K562 (cell line): ENCODE results near the gene CITED2. TPM values are rescaled to one million over a fixed set of nuclear protein-coding genes. Genes with fewer than 3 reads are reported as not detected.

Experiments used
- BHLHE40 ChIP-seq: IDR thresholded peaks from 2 replicates; pipeline ENCODE4 v1.6.1; 2011; ENCODE audit warnings: low read length, improper control_type of control experiment
- CLOCK ChIP-seq: fragments of 250-450 bp; sonication (Bioruptor Pico); IDR thresholded peaks from 2 replicates; pipeline ENCODE4 v1.4.0; 2020; ENCODE audit warnings: mild to moderate bottlenecking, moderate library complexity, borderline replicate concordance
- CTBP1 ChIP-seq: fragments of 450-650 bp; IDR thresholded peaks from 2 replicates; pipeline ENCODE4 v1.6.1; 2016; ENCODE audit warnings: borderline replicate concordance
- FOXA3 ChIP-seq, 2 experiments: fragments of 450-650 bp in 1 of 2; sonication (generic) in 1 of 2; formaldehyde crosslinking; IDR thresholded peaks in 1 of 2; conservative IDR thresholded peaks in 1 of 2; 2 replicates each; pipeline versions ENCODE4 v1.4.0 to v1.8.0; 2020 to 2022; ENCODE audit warnings: mild to moderate bottlenecking in 2 of 2, missing genetic modification reagents in 1 of 2
- GATAD2B ChIP-seq: fragments of 450-650 bp; IDR thresholded peaks from 2 replicates; pipeline ENCODE4 v1.6.1; 2017; ENCODE audit warnings: mild to moderate bottlenecking, borderline replicate concordance
- HNRNPL ChIP-seq: fragments of 200-400 bp; formaldehyde crosslinking; IDR thresholded peaks from 2 replicates; pipeline ENCODE4 v1.6.1; 2017; ENCODE audit warnings: low read depth, mild to moderate bottlenecking, low read length
- KDM4B ChIP-seq, 2 experiments: fragments of 450-650 bp in 1 of 2; sonication (generic) in 1 of 2; IDR thresholded peaks; 2 replicates each; pipeline ENCODE4 v1.6.1; 2016 to 2017; ENCODE audit warnings: borderline replicate concordance in 2 of 2, antibody characterized with exemption in 1 of 2, low read depth in 1 of 2, mild to moderate bottlenecking in 1 of 2
- KLF13 ChIP-seq: fragments of 450-650 bp; IDR thresholded peaks from 2 replicates; pipeline ENCODE4 v1.6.1; 2016; ENCODE audit warnings: missing genetic modification characterization, low read depth, mild to moderate bottlenecking, missing compliant biosample characterization, moderate library complexity, borderline replicate concordance
- NFE2 ChIP-seq: IDR thresholded peaks from 2 replicates; pipeline ENCODE4 v1.6.1; 2014; ENCODE audit warnings: antibody characterized with exemption, low read depth
- NFYB ChIP-seq: IDR thresholded peaks from 2 replicates; pipeline ENCODE4 v1.6.1; 2011; ENCODE audit warnings: mild to moderate bottlenecking, moderate library complexity; ENCODE audit not compliant: insufficient read length; ENCODE audit errors: extremely low read depth
- PHB2 ChIP-seq: fragments of 450-650 bp; IDR thresholded peaks from 2 replicates; pipeline ENCODE4 v1.6.1; 2017; ENCODE audit warnings: low read depth
- POLR3G ChIP-seq: IDR thresholded peaks from 2 replicates; pipeline ENCODE4 v1.6.1; 2011; ENCODE audit not compliant: insufficient read length, insufficient replicate concordance; ENCODE audit errors: extremely low read depth
- SAP30 ChIP-seq: fragments of 200-600 bp; sonication (generic); IDR thresholded peaks from 2 replicates; pipeline ENCODE4 v1.6.1; 2012; ENCODE audit warnings: borderline replicate concordance, low read depth, mild to moderate bottlenecking, moderate library complexity, low read length, control low read depth, inconsistent platforms; ENCODE audit not compliant: insufficient read depth, poor library complexity, severe bottlenecking
- SIN3B ChIP-seq: fragments of 450-650 bp; IDR thresholded peaks from 2 replicates; pipeline ENCODE4 v1.6.1; 2017; ENCODE audit warnings: low read depth, mild to moderate bottlenecking, moderate library complexity
- SMAD4 ChIP-seq: fragments of 250-450 bp; sonication (Bioruptor Pico); conservative IDR thresholded peaks from 2 replicates; pipeline ENCODE4 v1.8.0; 2021; ENCODE audit warnings: inconsistent platforms, mild to moderate bottlenecking, moderate library complexity
- STAT5A ChIP-seq: IDR thresholded peaks from 2 replicates; pipeline ENCODE4 v1.6.1; 2012; ENCODE audit warnings: low read length, inconsistent platforms, borderline replicate concordance
- ZNF3 ChIP-seq: fragments of 250-450 bp; sonication (Bioruptor Pico); IDR thresholded peaks from 2 replicates; pipeline ENCODE4 v1.5.0; 2021; ENCODE audit warnings: mild to moderate bottlenecking, moderate library complexity
- ZNF561 ChIP-seq: fragments of 450-650 bp; formaldehyde crosslinking; conservative IDR thresholded peaks from 2 replicates; pipeline ENCODE4 v1.4.0; 2020; ENCODE audit warnings: mild to moderate bottlenecking, moderate library complexity
- ZNF584 ChIP-seq: fragments of 200-800 bp; sonication (Bioruptor generic); IDR thresholded peaks from 2 replicates; pipeline ENCODE4 v1.6.1; 2016; ENCODE audit warnings: low read depth, mild to moderate bottlenecking, missing genetic modification characterization, missing compliant biosample characterization
- ZNF76 ChIP-seq: fragments of 250-450 bp; sonication (Bioruptor Pico); IDR thresholded peaks from 2 replicates; pipeline ENCODE4 v1.4.0; 2020; ENCODE audit warnings: mild to moderate bottlenecking, moderate library complexity, borderline replicate concordance
- ZNF77 ChIP-seq: fragments of 250-450 bp; sonication (Bioruptor Pico); IDR thresholded peaks from 2 replicates; pipeline ENCODE4 v1.5.0; 2020
- ZNF785 ChIP-seq: fragments of 250-450 bp; sonication (Bioruptor Pico); IDR thresholded peaks from 2 replicates; pipeline ENCODE4 v1.4.0; 2020; ENCODE audit warnings: mild to moderate bottlenecking
- polyA plus RNA-seq, 8 experiments: library from polyadenylated mRNA; depleted of rRNA in 4 of 8; stranded (reverse) in 5 of 8; unstranded in 3 of 8; fragments of >200 nt; fragmentation: Nextera tagmentation in 2 of 8; fragmentation: Illumina TruSeq in 1 of 8; extraction: Ambion mirVana in 2 of 8; extraction: Trizol in 1 of 8; gene quantifications; 2 replicates each; pipeline versions ENCODE4 v1.2.1 to v1.2.3, GENCODE V29; 2011 to 2014; ENCODE audit warnings: inconsistent platforms in 1 of 8, missing spikeins in 1 of 8
- total RNA-seq, 7 experiments: library from RNA; depleted of rRNA in 6 of 7; stranded (reverse); fragments of >200 nt in 6 of 7; fragmentation: Illumina TruSeq in 2 of 7; extraction: Trizol in 2 of 7; gene quantifications; 2 replicates each; pipeline versions ENCODE4 v1.2.1 to v1.2.3, GENCODE V29; 2011 to 2021; ENCODE audit warnings: low replicate concordance in 1 of 7
- TF ChIP-seq, protein P1 (sequence below), 2 experiments: IDR thresholded peaks; 2 replicates each; pipeline ENCODE4 v1.6.1; 2012; ENCODE audit warnings: improper control_type of control experiment in 2 of 2, low read depth in 2 of 2, low read length in 2 of 2, borderline replicate concordance in 1 of 2

CITED2 gene
- total and polyA plus RNA-seq, 9 of the 15 experiments (the other 6 are each of a cell fraction or from before 2014, with no cell fraction given) = 0.21 to 86.1 (median 17.5) TPM

DNA sequence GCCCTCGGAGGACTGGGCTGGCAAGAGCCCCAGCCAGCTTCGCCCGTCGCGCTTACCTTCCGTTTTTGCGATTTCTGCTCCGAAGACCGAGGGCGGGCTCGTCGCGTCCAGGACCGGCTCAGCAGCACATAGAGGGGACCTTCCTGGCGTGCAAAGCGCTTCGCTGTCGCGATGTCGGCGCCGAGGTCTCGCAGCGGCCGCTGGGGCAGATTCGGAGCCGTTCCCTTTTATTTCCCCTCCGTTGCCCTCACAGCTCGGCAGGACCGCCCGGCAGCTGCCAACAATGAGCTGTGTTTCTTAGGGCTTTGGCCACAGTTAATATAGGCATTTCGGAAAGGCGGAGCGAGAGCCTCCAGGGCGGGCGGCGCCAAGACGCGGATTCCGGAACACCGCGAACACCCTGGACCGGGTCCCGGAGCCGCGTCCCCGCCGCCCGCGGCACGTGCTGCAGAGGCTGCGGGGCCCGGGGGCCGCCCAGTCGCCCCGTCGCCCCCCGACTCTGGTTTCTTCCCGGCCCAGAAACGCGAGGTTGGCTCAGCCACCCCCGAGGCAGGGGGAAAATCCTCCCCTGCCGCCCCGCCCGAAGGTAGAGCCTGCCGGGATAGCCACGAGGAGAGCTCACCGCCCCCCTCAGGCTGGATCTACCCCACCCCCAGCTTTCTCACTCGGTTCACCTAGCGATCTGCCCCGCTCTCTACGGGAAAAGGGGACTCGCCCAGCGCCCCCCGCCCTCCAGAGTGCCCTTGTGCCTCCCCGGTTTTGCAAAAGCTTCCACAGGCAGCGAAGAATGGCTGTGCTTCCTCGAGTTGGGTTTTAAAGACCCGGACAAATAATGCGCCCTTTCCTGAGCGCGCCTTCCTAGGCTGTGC, at the start of gene CITED2 (continued):
- no peak for TF ChIP-seq POLR3G
- peak; percentile 18 for TF ChIP-seq SAP30
- no peak for TF ChIP-seq ZNF3
- no peak for TF ChIP-seq STAT5A
- no peak for TF ChIP-seq NFYB
- peak; percentile 92 for TF ChIP-seq GATAD2B
- TF ChIP-seq PHB2 = no peak
- TF ChIP-seq ZNF584 (CRISPR knock-in tag) = 0 out of 2 replicates have a peak, but pooled peaks have one; percentile 39
- peak; percentile 80 for TF ChIP-seq SMAD4 (CRISPR knock-in tag)
- no peak for TF ChIP-seq ZNF561 (CRISPR knock-in tag)
- no peak; a peak in 1 of 4 replicates for TF ChIP-seq FOXA3 (CRISPR knock-in tag; conservative IDR thresholded peaks at IDR 0.05 in 1 of 2, IDR thresholded peaks at IDR 0.05 in 1 of 2)
- TF ChIP-seq CTBP1 = peak; percentile 78; the same call in 1 of the 2 replicates
- no peak; the same call in none of the 2 replicates for TF ChIP-seq SIN3B
- no peak; a peak in 1 of 4 replicates for TF ChIP-seq KDM4B (IDR thresholded peaks at IDR 0.05; ENCODE audit: borderline replicate concordance in 2 of 2, low read depth in 1 of 2)
- TF ChIP-seq BHLHE40 = peak; percentile 98
- TF ChIP-seq ZNF785 (CRISPR knock-in tag) = no peak
- no peak for TF ChIP-seq CLOCK
- TF ChIP-seq, protein P1, sequence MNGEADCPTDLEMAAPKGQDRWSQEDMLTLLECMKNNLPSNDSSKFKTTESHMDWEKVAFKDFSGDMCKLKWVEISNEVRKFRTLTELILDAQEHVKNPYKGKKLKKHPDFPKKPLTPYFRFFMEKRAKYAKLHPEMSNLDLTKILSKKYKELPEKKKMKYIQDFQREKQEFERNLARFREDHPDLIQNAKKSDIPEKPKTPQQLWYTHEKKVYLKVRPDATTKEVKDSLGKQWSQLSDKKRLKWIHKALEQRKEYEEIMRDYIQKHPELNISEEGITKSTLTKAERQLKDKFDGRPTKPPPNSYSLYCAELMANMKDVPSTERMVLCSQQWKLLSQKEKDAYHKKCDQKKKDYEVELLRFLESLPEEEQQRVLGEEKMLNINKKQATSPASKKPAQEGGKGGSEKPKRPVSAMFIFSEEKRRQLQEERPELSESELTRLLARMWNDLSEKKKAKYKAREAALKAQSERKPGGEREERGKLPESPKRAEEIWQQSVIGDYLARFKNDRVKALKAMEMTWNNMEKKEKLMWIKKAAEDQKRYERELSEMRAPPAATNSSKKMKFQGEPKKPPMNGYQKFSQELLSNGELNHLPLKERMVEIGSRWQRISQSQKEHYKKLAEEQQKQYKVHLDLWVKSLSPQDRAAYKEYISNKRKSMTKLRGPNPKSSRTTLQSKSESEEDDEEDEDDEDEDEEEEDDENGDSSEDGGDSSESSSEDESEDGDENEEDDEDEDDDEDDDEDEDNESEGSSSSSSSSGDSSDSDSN (IDR thresholded peaks at IDR 0.05; ENCODE audit: borderline replicate concordance in 1 of 2, low read depth in 2 of 2, low read length in 2 of 2) = peak; percentile 77 to 98
- peak; percentile 30; the same call in 1 of the 2 replicates for TF ChIP-seq NFE2
- no peak for TF ChIP-seq ZNF76 (CRISPR knock-in tag)
- no peak for TF ChIP-seq ZNF77 (CRISPR knock-in tag)
- TF ChIP-seq KLF13 = peak; percentile 56; the same call in 1 of the 2 replicates
- peak; percentile 88 for TF ChIP-seq HNRNPL
